GM12801 (cell line): ENCODE data around the gene CASD1.

ENCODE experiments used
- TF ChIP-seq, protein P1 (sequence below): IDR thresholded peaks from one replicate; pipeline ENCODE4 v1.5.1; 2011; ENCODE audit warnings: control low read depth; ENCODE audit not compliant: insufficient read length; ENCODE audit errors: extremely low read depth

Gene CASD1

DNA sequence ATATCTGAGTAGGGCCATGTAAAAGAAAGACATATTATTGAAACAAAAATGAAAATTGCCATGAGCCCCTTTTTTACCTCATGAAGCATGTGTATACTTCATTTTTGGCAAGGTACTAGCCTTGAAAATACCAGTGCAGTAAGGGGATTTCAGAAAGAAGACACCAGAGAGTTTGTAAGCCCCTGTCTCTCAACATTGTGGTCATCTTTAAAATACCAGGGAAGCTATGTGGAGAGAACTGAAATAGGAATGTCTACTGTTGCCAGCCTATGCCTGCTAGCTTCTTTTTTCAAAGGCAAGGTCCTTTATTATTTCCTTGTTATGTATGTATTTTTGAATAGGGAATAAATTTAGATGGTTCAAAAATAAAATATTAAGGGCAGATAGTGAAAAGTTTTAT lies 57.8 kb downstream of the CASD1 start:
- TF ChIP-seq, protein P1, sequence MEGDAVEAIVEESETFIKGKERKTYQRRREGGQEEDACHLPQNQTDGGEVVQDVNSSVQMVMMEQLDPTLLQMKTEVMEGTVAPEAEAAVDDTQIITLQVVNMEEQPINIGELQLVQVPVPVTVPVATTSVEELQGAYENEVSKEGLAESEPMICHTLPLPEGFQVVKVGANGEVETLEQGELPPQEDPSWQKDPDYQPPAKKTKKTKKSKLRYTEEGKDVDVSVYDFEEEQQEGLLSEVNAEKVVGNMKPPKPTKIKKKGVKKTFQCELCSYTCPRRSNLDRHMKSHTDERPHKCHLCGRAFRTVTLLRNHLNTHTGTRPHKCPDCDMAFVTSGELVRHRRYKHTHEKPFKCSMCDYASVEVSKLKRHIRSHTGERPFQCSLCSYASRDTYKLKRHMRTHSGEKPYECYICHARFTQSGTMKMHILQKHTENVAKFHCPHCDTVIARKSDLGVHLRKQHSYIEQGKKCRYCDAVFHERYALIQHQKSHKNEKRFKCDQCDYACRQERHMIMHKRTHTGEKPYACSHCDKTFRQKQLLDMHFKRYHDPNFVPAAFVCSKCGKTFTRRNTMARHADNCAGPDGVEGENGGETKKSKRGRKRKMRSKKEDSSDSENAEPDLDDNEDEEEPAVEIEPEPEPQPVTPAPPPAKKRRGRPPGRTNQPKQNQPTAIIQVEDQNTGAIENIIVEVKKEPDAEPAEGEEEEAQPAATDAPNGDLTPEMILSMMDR = no peak

DNA sequence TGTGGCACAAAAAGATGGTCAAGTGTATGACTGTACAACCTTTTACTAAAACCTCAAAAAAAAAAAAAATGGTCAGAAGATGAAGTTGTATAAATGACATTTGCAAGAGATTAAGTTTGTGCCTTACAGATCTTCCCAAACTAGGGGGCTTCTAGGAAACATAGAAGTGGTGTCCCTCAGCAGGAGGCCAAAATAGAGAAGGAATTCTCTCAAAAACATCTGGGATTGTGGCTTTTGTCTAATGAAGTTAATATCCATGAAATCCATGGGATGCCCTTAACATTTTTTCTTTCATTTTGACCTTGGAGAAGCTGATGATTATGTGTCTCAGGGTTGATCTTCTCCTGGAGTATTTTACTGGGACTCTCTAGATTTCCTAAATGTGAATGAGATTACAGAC lies 62.2 kb downstream of the CASD1 start:
- TF ChIP-seq, protein P1 = no peak

DNA sequence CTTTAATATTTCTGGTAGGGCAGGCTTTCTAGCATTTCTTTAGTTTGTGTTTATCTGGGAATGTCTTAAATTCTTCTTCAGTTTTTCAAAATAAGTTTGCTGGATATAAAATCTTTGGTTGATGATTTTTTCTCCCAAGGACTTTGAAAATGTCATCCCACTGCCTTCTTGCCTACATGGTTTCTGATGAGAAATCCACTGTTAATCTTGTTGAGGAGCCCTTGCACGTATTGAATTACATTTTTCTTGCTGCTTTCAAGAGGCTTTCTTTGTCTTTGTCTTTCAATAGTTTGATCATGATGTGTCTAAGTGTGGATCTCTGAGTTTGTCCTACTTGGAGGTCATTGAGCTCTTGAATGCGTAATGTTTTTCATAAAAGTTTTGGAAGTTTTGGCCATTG lies 66.0 kb downstream of the CASD1 start:
- TF ChIP-seq, protein P1 = no peak

DNA sequence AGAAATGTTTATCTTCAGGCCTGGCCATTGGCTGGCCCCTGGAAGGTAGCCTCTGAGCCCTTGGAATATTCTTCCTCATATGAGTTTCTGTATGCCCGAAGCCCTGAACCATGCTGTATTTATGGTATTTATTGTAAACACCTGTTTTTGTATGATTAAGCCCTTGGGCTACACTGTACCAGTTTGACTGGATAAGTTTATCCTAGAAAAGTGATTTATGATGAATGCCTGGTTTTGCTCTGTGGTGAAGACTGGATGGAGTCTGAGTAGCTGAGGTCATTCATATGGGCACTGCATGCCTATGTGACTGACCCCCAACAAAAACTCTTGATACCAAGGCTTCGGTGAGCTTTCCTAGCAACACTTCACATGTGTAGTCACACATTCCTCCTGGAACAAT lies 66.7 kb downstream of the CASD1 start:
- TF ChIP-seq, protein P1 = no peak

DNA sequence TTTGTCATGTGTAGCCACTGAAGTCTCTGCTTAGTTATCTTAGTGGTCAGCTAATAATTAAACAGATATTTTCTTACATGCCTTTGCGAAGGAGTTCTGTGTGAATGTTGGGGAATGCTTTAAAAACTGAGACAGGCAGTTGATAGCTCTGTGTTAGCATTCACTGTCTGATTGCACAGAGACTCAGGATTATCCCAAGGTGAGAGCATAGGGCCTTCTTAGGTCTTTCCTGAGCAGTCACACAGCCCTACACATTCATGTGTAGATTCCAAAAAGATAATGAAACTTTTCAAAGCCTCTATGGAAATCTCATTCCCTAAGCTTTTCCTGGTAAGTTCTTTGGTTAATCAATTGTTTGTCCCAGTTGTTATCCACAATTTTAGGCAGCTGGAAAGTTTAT lies 67.7 kb downstream of the CASD1 start:
- TF ChIP-seq, protein P1 = no peak

DNA sequence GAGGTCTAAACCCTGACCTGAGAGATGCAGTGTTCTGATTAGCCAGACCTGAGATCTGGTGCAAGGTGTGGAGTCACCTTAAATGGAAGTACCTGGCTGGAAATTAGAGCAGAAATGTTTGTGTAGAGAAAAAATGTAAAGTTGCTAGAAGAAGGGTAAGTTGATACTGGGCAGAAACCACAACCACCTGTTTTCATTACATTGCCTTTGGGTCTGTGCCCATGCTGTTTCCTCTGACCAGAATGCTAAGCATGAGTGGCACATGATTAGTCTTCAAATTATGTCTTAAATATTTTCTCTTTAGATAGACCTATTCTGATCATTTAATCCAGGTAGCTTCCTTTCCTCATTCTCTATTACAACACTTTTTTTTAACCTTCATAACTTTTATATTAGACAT lies 69.0 kb downstream of the CASD1 start:
- TF ChIP-seq, protein P1 = no peak

DNA sequence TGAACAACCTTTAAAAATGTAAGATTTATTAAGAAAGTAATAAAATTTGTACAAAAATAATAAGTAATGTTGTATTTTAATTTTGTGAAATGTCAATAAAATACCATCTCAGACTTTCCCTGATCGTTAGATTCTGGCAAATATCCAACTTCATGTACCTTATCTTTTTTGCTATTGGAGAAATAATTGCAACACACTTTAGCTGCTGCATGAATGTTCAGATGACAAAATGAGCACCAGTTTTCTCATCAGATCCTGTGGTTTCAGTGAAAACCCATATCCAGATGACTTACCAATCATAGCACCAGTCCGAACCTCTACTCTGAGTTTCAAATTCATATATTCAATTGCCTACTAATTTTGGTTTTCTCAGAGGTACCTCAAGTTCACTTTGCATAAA lies 69.9 kb downstream of the CASD1 start:
- TF ChIP-seq, protein P1 = no peak

DNA sequence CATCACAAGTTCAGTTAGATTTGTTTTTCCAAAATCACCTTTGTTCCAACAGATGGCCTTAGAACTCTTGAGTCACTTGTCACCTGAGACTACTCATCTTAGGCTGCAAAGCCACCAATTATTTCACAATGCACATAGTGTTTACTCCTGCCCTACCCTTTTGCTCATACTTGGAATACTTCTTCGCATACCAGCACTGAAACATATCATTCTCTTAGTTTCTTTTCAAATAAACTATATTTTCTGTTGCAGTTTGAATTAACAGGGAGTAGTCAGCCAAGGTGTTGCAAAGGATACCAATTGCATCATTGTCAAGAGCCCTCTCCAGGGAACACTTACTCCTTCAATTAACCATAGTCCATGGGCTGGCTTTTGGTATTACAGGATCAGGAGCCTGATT lies 71.0 kb downstream of the CASD1 start:
- TF ChIP-seq, protein P1 = no peak
